Loucy (cell line): ENCODE data around the gene ZNF277.

ENCODE experiments used
- H2AFZ ChIP-seq: fragments of 200-600 bp; sonication (generic); 2 replicates; pipeline ENCODE4 v1.6.0; 2016; ENCODE audit warnings: antibody characterized with exemption, mild to moderate bottlenecking, low read length, moderate library complexity
- H3F3A ChIP-seq: fragments of 200-600 bp; 2 replicates; pipeline ENCODE4 v1.6.0; 2016; ENCODE audit warnings: antibody characterized with exemption, low read depth, mild to moderate bottlenecking
- H3K27me3 ChIP-seq: fragments of 200-600 bp; sonication (generic); 2 replicates; pipeline ENCODE4 v1.6.1; 2014; ENCODE audit warnings: low read length, mild to moderate bottlenecking; ENCODE audit not compliant: insufficient read depth, poor library complexity, severe bottlenecking
- H3K36me3 ChIP-seq: fragments of 200-600 bp; sonication (generic); 2 replicates; pipeline ENCODE4 v1.6.1; 2016; ENCODE audit warnings: low read length; ENCODE audit not compliant: insufficient read depth
- H3K4me1 ChIP-seq: fragments of 200-600 bp; sonication (generic); 2 replicates; pipeline ENCODE4 v1.5.1; 2014; ENCODE audit warnings: low read length, mild to moderate bottlenecking; ENCODE audit not compliant: insufficient read depth, poor library complexity, severe bottlenecking
- H3K4me2 ChIP-seq: fragments of 200-600 bp; sonication (generic); 2 replicates; pipeline ENCODE4 v1.6.0; 2014; ENCODE audit warnings: antibody characterized with exemption, low read length, low read depth, mild to moderate bottlenecking; ENCODE audit not compliant: poor library complexity, severe bottlenecking
- H3K4me3 ChIP-seq: fragments of 200-600 bp; sonication (generic); 2 replicates; pipeline ENCODE4 v1.5.1; 2014; ENCODE audit warnings: low read length, mild to moderate bottlenecking, mixed read lengths; ENCODE audit not compliant: poor library complexity, severe bottlenecking
- H3K79me2 ChIP-seq: fragments of 200-600 bp; sonication (generic); 2 replicates; pipeline ENCODE4 v1.6.1; 2014; ENCODE audit warnings: low read length; ENCODE audit not compliant: insufficient read depth
- H3K9ac ChIP-seq: fragments of 200-600 bp; sonication (generic); 2 replicates; pipeline ENCODE4 v1.6.0; 2014; ENCODE audit warnings: mild to moderate bottlenecking, low read depth, low read length, moderate library complexity; ENCODE audit not compliant: poor library complexity, severe bottlenecking
- H3K9me2 ChIP-seq: fragments of 200-600 bp; sonication (generic); replicated peaks from 2 replicates; pipeline ENCODE4 v1.6.1; 2016; ENCODE audit warnings: low read depth, low read length, mixed read lengths
- H3K9me3 ChIP-seq: fragments of 200-600 bp; sonication (generic); 2 replicates; pipeline ENCODE4 v1.6.1; 2014; ENCODE audit warnings: mild to moderate bottlenecking, antibody characterized with exemption, low read length, low read depth; ENCODE audit not compliant: insufficient read depth
- H4K20me1 ChIP-seq: fragments of 200-600 bp; sonication (generic); 2 replicates; pipeline ENCODE4 v1.6.0; 2014; ENCODE audit warnings: antibody characterized with exemption, low read length, mild to moderate bottlenecking; ENCODE audit not compliant: insufficient read depth, poor library complexity, severe bottlenecking
- EZH2phosphoT487 ChIP-seq: fragments of 200-600 bp; IDR thresholded peaks from 2 replicates; pipeline ENCODE4 v1.6.1; 2018; ENCODE audit warnings: antibody characterized with exemption, mild to moderate bottlenecking, moderate library complexity, borderline replicate concordance
- TF ChIP-seq, protein P1 (sequence below): fragments of 200-600 bp; sonication (generic); conservative IDR thresholded peaks from 2 replicates; pipeline ENCODE4 v1.5.1; 2014; ENCODE audit warnings: mild to moderate bottlenecking, antibody characterized with exemption, low read length

The ZNF277 gene

DNA sequence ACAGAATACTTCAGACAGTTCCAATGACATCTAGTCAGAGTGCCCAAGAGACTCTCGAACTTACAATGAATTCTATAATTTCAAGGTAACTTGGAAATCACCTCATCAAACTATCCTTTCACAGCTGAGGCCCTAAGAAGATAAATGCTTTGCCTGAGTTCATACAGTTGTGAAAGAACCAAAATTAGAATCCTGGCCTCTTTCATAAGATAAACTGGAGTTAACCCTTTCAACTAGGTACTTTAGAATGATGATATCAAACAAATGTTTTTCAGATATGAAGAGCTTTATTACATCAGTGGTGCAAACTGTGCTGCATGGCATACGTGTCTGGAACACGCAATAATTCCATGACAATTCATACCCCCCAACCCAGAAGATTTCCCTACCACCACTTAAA, 18.2 kb upstream of the ZNF277 start:
- H3K4me1 ChIP-seq = peaks cover 24% of the 10 kb centered on the region
- no peak overlapping the region for H3K4me2 ChIP-seq
- TF ChIP-seq, protein P1, sequence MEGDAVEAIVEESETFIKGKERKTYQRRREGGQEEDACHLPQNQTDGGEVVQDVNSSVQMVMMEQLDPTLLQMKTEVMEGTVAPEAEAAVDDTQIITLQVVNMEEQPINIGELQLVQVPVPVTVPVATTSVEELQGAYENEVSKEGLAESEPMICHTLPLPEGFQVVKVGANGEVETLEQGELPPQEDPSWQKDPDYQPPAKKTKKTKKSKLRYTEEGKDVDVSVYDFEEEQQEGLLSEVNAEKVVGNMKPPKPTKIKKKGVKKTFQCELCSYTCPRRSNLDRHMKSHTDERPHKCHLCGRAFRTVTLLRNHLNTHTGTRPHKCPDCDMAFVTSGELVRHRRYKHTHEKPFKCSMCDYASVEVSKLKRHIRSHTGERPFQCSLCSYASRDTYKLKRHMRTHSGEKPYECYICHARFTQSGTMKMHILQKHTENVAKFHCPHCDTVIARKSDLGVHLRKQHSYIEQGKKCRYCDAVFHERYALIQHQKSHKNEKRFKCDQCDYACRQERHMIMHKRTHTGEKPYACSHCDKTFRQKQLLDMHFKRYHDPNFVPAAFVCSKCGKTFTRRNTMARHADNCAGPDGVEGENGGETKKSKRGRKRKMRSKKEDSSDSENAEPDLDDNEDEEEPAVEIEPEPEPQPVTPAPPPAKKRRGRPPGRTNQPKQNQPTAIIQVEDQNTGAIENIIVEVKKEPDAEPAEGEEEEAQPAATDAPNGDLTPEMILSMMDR = no peak
- TF ChIP-seq EZH2phosphoT487 = no peak
- H3K4me3 ChIP-seq = no peak overlapping the region
- no peaks in the 10 kb centered on the region for H3K79me2 ChIP-seq
- H2AFZ ChIP-seq = no peak overlapping the region
- no peak overlapping the region for H3K9ac ChIP-seq
- no peaks in the 10 kb centered on the region for H3K36me3 ChIP-seq
- H3K27me3 ChIP-seq = no peaks in the 10 kb centered on the region
- H3K9me3 ChIP-seq = no peaks in the 10 kb centered on the region
- no peaks in the 10 kb centered on the region for H3K9me2 ChIP-seq
- no peaks in the 10 kb centered on the region for H4K20me1 ChIP-seq
- H3F3A ChIP-seq = no peaks in the 10 kb centered on the region

DNA sequence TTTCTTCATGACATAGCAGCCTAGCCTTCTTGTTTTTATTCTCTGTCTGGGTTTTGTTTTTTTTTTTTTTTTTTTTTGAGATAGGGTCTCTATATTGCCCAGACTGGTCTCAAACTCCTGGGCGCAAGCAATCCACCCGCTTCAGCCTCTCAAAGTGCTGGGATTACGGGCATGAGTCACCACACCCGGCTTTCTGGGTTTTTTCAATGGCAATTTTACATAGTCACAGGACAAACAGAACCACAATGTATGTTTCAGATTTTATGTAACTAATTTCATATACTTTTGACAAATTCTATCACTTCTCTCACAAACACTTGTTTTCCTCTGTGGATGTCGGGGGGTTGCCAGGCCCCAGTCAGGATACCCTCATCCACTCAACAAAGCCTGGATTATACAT, 16.8 kb upstream of the ZNF277 start:
- H3K9me2 ChIP-seq = no peaks in the 10 kb centered on the region
- no peaks in the 10 kb centered on the region for H3K79me2 ChIP-seq

GRCh38 chr7:112190120-112190519, 16.4 kb upstream of the ZNF277 start:
- H3K4me2 ChIP-seq = no peak overlapping the region
- no peak overlapping the region for H2AFZ ChIP-seq
- H3K9me3 ChIP-seq = no peaks in the 10 kb centered on the region
- peaks cover 16% of the 10 kb centered on the region for H3K4me1 ChIP-seq
- H4K20me1 ChIP-seq = no peaks in the 10 kb centered on the region
- H3K4me3 ChIP-seq = no peak overlapping the region
- no peaks in the 10 kb centered on the region for H3F3A ChIP-seq
- no peaks in the 10 kb centered on the region for H3K79me2 ChIP-seq
- TF ChIP-seq EZH2phosphoT487 = no peak
- TF ChIP-seq, protein P1 = no peak
- no peaks in the 10 kb centered on the region for H3K27me3 ChIP-seq
- no peak overlapping the region for H3K9ac ChIP-seq
- H3K9me2 ChIP-seq = no peaks in the 10 kb centered on the region
- no peaks in the 10 kb centered on the region for H3K36me3 ChIP-seq

More for the DNA sequence above, 16.8 kb upstream of the ZNF277 start:
- Histone ChIP-seq H3K4me3 (no peak overlapping the region), H3F3A (no peaks in the 10 kb centered on the region), H4K20me1 (no peaks in the 10 kb centered on the region), H3K4me1 (peaks cover 20% of the 10 kb centered on the region), H3K36me3 (no peaks in the 10 kb centered on the region), H3K4me2 (no peak overlapping the region), H3K9ac (no peak overlapping the region), H3K27me3 (no peaks in the 10 kb centered on the region), H3K9me3 (no peaks in the 10 kb centered on the region), H2AFZ (no peak overlapping the region)
- TF ChIP-seq, protein P1 = no peak
- TF ChIP-seq EZH2phosphoT487 = no peak
